Prostate gland (tissue), 2 donors: ENCODE data around the gene KRT78.

ENCODE experiments used
- CTCF ChIP-seq, 4 experiments: fragments of 200-600 bp in 2 of 4; fragments of 450-650 bp in 2 of 4; sonication (generic) in 2 of 4; IDR thresholded peaks; 1 replicate in 3 of 4; 2 replicates in 1 of 4; pipeline ENCODE4 v1.5.1; 2016 to 2019; ENCODE audit warnings: antibody characterized with exemption in 4 of 4, mild to moderate bottlenecking in 2 of 4, moderate library complexity in 2 of 4
- POLR2A ChIP-seq: fragments of 450-650 bp; IDR thresholded peaks from one replicate; pipeline ENCODE4 v1.6.1; 2016; ENCODE audit warnings: antibody characterized with exemption, mild to moderate bottlenecking
- POLR2AphosphoS5 ChIP-seq: sonication (generic); formaldehyde crosslinking; IDR thresholded peaks from one replicate; pipeline ENCODE4 v1.6.1; 2017; ENCODE audit warnings: antibody characterized with exemption

DNA sequence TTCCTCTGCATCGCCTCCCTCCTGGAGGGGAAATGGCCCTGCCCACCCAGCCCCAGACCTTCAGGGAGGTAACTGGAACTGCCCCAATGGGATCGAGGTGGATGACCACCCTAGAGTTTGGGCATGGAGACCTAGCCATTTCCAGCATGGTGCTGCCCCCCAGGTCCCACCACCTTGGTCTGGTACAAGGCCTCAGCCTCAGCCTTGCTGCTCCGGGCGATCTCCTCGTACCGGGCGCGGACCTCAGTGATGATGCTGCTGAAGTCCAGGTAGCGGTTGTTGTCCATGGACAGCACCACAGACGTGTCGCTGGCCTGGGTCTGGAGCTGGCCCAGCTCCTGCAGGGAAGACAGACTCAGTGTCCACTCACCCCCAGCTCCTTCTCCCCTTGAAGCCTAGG lies 4.4 kb downstream of the KRT78 start:
- TF ChIP-seq CTCF (IDR thresholded peaks at IDR 0.05) (no peak), POLR2A (no peak), POLR2AphosphoS5 (no peak)
